ENCODE results near the gene BLTP2.
"Not testable (repeated sequence)": the region's sequence is repeated elsewhere in the genome, so short reads cannot be mapped to it uniquely, and the experiment has no call there.

The BLTP2 gene

DNA sequence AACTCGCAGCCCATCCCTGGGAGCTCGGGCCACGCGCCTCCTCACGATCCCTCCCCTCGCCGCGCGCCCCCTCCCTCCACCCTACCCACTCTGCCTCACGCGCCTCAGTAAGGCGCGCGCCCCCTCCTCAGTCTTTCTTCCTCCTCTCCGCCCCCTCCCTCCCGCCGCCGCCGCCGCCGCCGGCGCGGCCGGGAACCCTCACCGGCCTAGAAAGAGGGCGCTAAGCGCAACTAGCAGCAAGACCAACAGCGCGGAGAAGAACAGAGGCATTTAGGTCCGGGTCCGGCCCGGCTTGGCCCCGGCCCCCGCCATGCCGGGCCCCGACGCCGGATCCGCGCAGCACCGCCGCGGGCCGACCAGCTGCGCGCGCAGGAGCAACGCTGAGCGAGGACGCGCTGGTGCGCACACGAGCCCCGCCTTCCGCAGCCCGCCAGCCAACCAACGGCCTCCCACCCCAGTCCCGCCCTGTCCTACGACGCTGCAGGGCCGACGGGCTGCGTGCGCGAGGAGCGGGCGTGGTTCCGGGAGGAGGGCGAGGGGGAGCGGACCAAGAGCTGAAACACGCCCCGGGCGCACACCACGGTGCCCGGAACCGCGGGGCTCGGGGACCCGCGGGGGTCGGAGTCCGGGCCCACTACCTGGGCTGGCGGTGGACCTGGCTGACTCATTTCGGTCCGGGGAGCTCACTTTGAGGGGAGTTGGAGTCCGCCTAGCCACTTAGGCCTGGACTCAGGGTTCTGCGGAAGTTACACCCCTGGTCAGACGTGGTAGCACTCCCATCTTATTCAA lies at the start of gene BLTP2:
BLTP2 (minus strand) TSS at position 372 of the 789 bp plus-strand sequence; CDS start at position 270, 102 bp downstream.
- DNase-seq (ENCODE audit: low spot score): peak; percentile 94

DNA sequence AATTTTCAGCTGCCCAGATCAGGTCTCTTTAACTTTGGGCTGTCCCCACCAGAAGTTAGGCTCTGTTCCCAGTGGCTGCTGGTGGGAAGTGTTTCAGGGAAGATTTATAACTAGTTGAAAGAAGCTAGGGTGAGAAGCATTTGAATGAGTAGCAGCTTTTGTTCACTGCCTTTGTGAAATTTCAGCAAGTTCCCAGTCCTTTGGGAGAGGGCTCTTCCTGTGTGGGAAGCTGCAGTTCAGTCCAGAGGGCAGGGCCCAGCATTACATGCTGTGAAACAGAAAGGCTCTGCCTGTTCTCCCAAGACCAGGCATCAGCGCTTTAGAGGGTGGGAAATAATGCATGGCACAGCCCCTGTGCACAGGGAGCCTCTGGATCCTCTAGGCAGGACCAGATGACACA lies 48.9 kb upstream of the BLTP2 start:
- DNase-seq (ENCODE audit: low spot score): no peak

- DNase-seq (ENCODE audit: low spot score): no peak
Observed at GRCh38 chr17:28689011-28689410, 44.1 kb upstream of the BLTP2 start.

GRCh38 chr17:28688481-28688880 lies 43.5 kb upstream of the BLTP2 start:
- DNase-seq (ENCODE audit: low spot score): no peak

DNA sequence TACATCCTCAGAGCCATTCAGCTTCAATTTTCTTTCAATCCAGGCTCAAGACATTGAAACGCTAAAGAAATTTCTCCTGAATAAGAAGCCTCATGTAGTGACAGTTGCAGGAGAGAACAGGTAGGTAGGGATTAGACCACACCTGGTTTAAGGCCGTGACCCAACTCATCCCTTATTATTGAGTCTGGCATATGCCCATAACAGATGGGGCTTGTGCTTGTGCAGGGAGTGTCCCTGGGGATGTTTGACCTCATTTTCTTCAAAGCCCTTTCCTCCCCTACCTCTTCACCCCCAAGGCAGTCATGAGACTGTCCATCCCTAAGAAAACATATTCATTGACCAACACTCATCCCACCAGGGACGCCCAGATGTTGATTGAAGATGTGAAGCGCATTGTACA lies 41.3 kb upstream of the BLTP2 start:
- DNase-seq (ENCODE audit: low spot score): no peak

DNA sequence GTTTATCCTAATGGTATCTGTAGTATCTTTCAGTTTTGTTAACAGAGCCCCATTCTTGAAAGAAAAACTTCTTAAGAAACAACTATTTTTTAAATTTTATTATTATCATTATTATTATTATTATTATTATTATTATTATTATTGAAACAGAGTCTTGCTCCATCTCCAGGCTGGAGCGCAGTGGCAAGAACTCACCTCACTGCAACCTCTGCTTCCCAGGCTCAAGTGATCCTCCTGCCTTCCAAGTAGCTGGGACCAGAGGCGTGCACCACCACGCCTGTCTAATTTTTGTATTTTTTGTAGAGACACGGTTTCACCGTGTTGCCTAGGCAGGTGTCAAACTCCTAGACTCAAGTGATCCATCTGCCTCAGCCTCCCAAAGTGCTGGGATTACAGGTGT lies 40.4 kb upstream of the BLTP2 start:
- DNase-seq (ENCODE audit: low spot score): no peak

- DNase-seq (ENCODE audit: low spot score): peak; percentile 49
Observed at GRCh38 chr17:28684963-28685362, 40.0 kb upstream of the BLTP2 start.

DNA sequence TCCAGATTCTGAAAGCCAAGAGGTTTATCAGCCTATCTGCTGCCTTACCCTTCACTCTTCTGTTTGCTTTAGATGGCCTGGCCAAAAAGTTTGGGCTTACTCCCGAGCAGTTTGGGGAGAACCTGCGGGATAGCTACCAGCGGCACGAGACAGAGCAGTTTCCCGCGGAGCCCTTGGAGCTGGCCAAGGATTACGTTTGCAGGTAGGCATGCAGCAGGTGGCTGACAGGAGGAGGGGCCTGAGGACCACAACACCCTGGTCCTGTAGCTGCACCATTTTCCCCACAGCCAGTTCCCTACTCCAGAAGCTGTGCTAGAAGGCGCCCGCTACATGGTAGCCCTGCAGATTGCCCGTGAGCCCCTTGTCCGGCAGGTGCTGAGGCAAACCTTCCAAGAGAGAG lies 37.7 kb upstream of the BLTP2 start:
- DNase-seq (ENCODE audit: low spot score): no peak

DNA sequence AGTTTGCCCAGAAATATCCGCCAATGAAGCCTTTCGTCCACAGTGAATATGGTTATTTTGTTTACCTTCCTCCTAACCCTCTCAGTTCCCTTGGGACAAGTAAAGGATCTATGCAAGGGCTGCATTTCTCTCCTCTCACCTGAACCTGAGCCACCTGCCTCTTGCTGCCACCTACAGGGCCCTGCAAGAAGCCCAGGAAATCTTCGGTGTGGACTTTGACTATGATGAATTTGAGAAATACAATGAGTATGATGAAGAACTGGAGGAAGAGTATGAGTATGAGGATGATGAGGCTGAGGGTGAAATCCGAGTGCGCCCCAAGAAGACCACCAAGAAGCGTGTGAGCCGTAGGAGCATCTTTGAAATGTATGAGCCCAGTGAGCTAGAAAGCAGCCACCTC lies 31.0 kb upstream of the BLTP2 start:
- DNase-seq (ENCODE audit: low spot score): no peak

- no peak for DNase-seq (ENCODE audit: low spot score)
Observed at GRCh38 chr17:28675490-28675889, 30.5 kb upstream of the BLTP2 start.

DNA sequence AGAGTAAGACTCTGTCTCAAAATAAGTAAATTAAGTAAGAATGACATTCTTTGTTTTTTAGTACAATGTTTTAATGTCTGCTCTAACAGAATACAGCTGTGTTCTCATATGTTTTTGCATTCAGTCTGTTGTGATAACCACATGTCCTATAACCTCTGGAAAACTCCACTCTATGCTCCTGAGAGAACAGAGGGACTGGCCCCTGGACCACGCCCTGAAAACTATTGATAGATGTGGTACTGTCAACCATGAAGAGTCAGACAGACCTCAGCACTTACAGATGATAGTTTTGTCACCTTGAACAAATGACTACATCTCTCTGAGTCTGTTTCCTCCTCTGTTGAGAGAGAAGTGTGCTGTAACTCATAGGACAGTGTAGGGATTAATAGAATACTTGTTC lies 25.0 kb upstream of the BLTP2 start:
- DNase-seq (ENCODE audit: low spot score): no peak

DNA sequence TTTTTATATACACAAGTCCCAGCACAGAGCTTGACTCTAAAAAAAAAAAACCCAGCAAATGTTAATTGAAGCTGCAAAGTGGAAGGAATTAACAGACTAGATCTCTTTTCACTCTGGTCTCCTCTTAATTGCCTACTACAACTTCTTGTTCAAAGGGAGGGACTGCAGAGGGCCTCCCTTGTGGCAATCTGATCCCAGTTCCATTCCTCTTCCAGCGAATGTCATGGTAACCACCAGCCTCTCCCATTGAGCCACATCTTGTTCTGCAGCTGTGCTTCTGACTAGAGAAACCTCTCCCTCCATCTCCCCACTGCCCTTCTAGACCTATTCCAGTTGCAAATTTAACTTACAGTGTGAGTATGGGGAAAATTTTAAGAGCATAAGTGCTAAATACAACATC lies 22.9 kb upstream of the BLTP2 start:
- no peak for DNase-seq (ENCODE audit: low spot score)

DNA sequence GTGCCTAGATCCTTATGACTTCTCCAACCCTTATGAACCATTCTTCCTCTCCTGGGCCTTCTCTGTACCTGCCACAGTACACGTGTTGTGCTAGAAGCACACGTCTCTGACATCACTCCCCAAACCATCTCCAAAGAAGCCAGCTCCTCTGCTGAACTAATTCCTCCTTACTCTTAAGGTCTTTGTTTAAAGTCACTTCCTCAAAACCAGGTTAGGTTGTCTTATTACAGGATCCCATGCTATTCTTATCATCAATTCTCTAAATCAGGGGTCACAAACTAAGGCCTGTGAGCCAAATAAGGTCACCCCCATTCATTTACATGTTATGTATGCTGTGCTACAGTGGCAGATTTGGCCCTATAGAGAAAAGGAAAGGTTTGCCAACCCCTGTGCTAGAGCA lies 21.0 kb upstream of the BLTP2 start:
- DNase-seq (ENCODE audit: low spot score): no peak

- DNase-seq (ENCODE audit: low spot score): no peak
Observed at GRCh38 chr17:28663723-28664122, 18.8 kb upstream of the BLTP2 start.

GRCh38 chr17:28662527-28662829 lies 17.5 kb upstream of the BLTP2 start:
- DNase-seq (ENCODE audit: low spot score): no peak

DNA sequence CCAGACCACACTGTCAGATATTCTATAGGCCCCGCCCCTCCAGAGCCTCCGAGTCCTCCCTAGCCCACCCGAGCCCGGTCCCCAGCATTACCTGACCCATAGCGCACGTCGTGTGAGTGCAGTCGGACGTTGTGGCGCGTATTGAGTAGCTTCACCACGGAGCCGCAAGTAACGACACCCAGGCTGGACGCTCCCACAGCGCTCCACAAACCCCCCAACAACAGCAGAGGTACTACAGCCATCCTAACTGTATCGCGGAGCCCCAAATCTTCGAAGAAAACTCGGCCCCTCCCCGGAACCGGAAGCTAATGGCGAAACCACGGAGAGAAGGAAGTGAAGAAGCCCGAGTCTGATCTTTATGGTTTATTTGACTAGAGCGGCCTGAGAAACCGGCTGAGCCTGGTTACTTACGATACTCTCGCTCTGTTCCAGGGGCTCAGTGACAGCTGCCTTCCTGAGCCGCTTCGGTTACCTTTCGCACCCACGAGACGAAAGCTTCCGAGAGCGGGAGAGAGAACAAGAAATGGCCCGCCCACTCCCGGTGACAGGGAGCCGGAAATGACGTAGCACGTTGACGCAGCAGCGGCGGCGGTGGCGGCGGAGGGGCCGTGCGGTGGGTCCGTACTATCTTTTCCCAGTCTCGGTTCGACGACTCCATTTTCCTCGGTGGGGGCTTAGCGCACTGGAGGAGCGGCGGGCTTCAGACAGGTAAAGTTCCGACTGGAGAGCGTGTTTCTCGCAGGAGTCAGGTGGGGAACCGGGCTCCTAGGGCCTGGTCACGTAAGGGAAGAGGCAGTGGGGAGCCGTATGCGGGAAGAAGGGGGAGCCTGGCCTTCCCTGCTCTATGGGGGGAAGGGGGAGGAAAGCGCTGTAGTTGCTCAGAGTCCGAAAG lies 16.9 kb upstream of the BLTP2 start, which contains the start of the genes SDF2 and SUPT6H:
SDF2 (minus strand) TSS at position 272 of the 892 bp plus-strand sequence; CDS start at position 242, 30 bp downstream.
SUPT6H (plus strand) TSS at position 571 of the 892 bp plus-strand sequence. CDS start 11,197 bp downstream, outside the sequence.
- peak; percentile 90 for DNase-seq (ENCODE audit: low spot score)

DNA sequence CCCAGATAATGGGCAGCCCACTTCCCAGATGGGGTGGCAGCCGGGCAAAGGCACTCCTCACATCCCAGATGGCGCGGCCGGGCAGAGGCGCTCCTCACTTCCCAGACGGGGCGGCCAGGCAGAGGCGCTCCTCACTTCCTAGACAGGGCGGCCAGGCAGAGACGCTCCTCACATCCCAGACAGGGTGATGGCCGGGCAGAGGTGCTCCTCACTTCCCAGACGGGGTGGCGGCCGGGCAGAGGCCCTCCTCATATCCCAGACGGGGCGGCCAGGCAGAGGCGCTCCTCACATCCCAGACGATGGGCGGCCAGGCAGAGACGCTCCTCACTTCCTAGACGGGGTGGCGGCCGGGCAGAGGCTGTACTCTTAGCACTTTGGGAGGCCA lies 14.5 kb upstream of the BLTP2 start:
- DNase-seq (ENCODE audit: low spot score): not testable (repeated sequence)

DNA sequence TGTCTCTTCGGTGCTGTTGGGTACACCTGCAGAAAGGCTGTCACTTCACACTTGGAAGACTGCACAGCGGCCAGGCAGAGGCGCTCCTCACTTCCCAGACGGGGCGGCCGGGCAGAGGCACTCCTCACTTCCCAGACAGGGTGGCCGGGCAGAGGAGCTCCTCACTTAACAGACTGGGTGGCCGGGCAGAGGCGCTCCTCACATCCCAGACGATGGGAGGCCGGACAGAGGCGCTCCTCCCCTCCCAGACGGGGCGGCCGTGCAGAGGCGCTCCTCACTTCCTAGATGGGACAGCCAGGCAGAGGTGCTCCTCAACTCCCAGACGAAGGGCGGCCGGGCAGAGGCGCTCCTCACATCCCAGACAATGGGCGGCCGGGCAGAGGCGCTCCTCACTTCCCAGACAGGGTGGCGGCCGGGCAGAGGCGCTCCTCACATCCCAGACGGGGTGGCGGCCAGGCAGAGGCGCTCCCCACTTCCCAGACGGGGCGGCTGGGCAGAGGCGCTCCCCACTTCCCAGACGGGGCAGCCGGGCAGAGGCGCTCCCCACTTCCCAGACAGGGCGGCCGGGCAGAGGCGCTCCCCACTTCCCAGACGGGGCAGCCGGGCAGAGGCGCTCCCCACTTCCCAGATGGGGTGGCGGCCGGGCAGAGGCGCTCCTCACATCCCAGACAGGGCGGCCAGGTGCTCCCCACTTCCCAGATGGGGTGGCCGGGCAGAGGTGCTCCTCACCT lies 14.0 kb upstream of the BLTP2 start:
- DNase-seq (ENCODE audit: low spot score): not testable (repeated sequence)

DNA sequence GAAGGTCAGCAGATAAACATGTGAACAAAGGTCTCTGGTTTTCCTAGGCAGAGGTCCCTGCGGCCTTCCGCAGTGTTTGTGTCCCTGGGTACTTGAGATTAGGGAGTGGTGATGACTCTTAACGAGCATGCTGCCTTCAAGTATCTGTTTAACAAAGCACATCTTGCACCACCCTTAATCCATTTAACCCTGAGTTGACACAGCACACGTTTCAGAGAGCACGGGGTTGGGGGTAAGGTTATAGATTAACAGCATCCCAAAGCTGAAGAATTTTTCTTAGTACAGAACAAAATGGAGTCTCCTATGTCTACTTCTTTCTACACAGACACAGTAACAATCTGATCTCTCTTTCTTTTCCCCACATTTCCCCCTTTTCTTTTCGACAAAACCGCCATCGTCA lies 13.4 kb upstream of the BLTP2 start:
- not testable (repeated sequence) for DNase-seq (ENCODE audit: low spot score)

DNA sequence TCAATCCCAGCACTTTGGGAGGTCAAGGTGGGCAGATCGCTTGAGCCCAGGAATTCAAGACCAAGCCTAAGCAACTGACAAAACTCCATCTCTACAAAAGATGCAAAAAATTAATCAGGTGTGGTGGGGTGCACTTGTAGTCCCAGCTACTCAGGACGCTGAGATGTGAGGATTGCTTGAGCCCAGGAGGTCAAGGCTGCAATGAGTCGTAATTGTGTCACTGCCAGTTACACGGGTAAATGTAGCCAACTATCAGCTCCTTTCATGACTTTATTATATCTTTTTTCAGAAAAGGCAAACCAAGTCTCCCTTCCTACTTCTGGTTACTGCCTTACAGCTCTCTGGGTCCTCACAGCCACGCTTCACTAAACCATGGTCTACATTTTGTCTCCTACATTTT lies 12.8 kb upstream of the BLTP2 start:
- peak; percentile 64 for DNase-seq (ENCODE audit: low spot score)

- no peak for DNase-seq (ENCODE audit: low spot score)
Observed at GRCh38 chr17:28655160-28655559, 10.2 kb upstream of the BLTP2 start.

DNA sequence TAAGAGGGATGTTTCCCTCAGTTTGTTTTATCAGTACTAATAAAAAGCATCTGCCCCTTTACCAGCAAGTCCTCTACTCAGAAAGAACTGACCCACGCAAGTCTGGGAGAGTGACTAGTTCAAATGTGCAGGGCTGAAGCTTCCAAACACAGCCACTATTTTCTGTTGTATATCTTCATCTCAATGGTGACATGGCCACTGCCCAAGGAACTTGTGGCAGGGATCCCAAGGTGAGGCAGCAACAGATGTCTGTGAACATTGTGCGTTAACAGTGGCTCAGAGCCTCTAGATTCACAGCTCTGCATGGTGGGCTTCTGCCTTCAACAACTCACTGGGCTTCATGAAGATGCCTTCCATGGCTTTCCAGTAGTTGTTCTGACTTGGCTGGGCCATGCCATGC lies 3.7 kb upstream of the BLTP2 start:
- no peak for DNase-seq (ENCODE audit: low spot score)
